HK-2 (cell line): Measurements from ENCODE around the gene DUT.

Experiments
- DNase-seq: peaks from one replicate; pipeline ENCODE4 v3.0.0-alpha.2; 2018; ENCODE audit not compliant: unreplicated experiment

The DUT gene

DNA sequence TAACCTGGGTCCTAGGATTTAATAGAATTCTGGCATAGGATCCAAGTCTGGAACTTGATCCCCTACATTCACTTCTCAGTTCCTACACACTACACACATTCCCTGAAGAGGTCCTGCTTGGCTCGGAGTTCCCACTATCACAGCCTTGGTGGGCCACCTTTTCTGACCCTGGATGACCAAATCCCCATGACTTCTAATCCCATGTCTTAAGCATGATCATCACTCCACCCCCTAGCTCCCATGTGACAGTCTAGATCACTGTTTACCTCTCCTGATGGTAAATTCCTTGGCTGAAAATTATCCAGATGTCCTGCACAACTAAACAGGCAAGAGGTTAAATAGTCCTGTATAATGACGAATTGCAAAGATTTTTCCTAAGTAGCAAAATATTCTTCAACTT, 40.3 kb downstream of the DUT start:
- DNase-seq = no peak

DNA sequence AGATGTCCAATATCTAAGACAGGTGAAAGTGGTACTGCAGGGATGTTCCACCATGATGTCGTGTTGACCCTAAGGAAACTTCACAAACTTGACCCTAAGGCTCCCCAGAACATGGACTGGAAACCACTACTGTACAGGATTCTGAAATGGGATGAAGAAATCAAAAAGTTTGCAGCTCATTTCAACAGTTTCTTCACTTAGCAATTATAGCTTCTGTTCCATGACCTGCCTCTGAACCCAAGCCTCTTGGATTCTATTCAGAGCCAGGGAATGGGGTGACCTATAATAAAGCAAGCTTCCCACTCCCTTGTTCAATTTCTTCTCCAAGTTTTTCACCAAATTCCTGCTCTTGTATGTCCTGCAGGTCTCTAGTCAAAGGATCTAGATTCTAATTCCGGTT, 40.7 kb downstream of the DUT start:
- DNase-seq = no peak

DNA sequence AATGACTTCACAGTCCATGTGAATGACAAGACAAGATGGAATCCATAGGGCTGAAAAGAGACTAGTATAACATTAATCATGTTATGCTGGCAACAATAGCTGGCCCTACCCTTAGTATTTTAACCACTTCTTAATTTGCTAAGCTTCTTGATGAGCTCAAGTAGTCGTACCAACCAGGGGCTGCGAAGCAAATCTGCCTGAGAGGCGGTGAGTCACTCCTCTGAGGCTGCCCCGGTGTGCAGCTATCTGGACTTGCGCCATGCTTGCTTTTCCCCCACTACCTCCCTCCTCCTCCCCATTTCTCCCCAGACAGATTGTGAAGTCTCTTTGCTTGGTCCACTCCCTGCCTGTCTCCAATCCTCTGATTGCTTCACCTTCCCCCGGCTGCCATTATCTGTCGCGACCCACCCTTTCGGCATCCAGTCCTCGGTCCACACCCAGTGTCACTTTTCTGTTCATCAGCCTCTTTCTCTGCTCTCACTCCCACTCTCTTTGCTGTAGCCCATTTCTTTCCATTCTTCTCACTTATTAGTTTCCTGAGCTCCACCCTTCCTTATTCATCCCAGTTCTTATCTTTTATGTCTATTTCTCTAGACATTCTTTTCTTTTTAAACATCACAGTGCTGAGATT, 42.7 kb downstream of the DUT start:
- DNase-seq = peak; percentile 39

DNA sequence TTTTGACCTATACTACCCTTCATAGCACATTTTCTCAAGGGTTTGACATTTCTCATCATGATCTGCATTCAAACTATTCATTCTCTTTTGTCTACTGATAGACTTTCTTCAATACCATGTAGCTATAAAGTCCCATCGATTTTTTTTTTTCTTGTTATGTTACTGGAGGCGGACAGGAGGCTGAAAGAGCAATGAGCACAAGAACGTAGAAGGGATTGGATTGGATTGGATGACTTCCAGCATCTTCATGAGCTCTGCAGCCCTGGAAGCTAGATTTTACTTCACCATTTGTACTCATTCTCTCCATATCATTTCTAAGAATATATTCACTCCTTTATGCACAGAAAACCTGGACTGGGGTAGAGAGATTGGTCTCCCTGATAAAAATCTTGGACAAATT, 43.2 kb downstream of the DUT start:
- DNase-seq = no peak

DNA sequence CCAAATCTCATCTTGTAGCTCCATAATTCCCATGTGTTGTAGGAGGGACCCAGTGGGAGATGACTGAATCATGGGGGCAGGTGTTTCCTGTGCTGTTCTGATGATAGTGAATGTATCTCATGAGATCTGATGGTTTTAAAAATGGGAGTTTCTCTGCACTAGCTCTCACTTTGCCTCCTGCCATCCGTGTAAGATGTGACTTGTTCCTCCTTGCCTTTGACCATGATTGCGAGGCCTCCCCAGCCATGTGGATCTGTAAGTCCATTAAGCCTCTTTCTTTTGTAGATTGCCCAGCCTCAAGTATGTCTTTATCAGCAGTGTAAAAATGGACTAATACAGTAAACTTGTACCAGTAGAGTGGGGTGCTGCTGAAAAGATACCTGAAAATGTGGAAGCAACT, 44.5 kb downstream of the DUT start:
- no peak for DNase-seq

DNA sequence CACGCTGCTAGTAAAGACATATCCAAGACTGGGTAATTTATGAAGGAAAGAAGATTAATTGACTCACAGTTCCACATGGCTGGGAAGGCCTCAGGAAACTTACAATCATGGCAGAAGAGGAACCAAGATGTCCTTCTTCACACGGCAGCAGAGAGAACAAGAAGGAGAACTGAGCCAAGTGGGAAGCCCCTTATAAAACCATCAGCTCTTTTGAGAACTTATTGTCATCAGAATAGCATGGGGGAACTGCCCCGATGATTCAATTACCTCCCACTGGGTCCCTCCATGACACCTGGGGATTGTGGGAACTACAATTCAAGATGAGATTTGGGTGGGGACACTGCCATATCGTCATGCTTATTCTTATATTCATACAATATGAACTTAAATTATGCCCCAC, 49.0 kb downstream of the DUT start:
- DNase-seq = no peak

DNA sequence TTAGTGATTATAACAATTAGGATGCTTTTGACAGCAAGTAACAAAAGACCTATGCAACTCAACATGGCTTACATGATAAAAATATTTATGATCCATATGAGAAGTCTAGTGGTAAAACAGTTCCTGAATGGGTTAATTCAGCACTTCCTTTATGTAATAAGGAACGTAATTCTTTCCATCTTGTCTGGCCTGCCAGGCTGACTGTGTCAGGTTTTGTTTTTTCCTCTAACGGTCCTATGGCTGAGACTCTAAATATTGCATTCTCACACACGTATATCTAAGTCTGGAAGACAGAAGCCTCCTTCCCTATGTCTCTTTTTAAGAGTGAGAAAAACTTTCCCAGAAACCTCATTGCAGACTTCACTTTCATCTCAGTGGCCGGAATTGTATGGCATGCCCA, 50.6 kb downstream of the DUT start:
- DNase-seq = no peak

DNA sequence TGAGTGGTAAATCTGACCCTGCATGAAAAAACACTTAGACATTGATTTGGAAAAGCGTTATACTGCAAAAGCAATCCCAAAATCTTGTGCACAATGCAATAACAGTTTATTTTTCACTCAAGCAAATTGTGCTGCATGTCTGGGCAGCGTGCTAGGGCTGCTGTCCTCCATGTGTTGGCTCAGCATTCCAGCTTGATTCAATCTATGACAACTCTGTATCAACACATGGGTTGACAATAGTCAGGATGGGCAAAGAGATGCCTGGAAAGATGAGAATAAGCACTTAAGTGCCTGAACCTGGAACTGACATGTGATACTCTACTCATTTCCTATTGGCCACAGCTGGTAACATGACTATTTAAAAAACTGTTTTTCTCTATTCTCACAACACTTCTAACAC, 51.8 kb downstream of the DUT start:
- no peak for DNase-seq

DNA sequence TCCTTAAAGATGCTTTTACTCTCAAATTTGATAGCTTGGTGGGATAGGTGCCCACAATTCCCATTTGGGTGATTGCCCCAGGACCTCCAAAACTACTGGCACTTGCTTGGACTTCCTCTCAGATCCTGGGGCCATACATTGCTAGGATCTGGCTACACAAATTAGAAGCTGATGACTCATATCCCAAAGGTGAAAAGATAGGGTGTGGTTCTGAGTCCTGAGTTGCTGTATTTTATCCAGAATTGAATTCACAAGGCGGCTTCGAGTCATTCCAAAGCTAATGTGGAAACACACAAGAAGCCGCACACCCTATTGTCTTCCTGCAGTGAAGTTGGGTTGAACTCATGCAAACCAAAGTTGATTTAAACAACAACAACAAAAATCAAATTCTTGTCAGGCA, 53.4 kb downstream of the DUT start:
- no peak for DNase-seq

DNA sequence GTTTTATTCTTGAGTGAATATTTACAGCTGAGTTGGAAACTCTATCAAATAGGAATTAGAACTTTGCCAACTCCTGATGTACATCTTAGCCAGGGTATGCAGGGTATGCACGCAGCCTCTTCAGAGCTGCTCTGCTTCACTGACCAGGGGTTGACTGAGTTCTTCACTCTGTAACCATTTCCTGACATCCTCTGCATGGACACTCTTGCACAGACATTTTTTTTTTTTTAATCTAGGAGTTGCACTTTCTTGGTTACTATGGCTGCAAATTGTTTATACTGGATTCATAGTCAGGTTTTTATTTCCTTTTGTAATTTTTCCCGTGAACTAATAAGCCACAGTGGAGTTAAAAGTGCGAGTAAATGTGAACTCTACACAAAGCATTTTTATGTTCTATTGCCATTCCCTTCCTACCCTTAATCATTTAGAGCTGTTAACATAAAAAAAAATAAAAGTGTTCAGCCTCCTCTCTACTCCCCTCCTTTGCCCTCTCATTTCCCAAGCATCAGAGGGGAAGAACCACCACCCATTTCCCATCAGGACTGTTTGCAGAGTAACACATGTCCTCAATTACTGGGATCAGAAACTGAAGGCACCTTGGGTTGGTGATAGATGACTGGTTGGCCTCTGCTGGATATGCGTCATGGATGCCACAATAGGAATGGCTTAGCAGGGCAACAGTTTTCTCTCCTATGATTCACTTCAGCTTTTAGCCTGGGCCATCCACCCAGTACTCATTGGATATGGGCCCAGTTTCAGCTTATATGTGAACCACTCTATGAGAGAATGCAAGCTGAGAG, 54.0 kb downstream of the DUT start:
- DNase-seq = no peak

DNA sequence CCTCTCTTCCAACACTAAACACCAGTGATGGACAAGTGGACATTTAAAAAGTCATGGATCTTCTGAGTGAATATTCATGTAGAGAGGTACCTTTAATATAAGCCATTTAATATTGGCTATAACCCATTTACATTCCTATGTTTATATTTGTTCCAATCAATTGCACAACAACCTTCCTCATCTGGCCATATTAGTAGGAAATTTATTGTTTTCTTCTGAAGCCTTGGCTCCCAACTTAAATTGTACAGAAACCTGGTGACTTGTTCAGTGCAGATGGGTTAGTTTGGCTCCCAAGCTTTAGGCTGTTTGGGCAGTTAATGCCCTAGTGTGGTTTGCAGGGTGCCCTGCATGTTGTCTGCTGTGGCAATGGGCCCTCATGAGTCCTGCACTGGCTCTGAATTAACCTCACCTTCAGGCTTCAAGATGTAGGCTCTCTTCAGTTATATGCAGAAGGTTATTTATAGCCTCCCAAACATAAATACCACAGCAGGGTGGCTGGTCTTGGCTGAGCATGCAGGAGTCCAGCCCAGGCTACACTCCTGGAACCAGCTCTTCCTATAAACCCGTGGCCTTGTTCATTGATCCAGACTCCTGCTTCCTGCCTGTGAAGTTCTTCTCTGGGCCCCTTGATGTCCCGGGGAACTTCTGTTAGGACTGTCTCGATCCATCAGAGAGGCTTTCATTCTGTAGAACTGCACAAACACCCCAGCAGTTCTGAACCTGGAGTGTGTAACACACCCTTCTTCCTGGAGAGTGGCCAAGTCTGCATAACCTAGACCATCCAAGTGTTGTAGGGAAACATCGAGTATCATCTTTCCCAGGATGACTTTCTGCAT, 57.0 kb downstream of the DUT start:
- no peak for DNase-seq

DNA sequence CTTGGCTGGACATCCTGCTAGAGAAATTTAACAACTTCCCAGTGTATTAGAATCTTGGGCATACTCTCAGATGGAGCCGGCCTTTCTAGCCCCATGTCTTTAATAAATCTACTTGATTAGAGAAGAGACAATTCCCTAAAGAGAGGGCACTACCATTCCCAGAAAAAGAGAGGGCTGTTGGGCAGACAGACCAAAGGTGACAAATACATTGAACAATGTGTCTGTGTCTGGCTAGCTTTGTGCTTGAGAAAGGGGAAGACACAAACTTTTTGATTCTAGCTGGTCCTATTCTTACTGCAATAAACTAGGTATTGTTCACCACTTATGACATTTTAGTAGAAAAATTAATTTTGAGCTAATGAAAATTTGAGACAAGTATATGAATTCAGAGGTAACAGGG, 57.7 kb downstream of the DUT start:
- no peak for DNase-seq

DNA sequence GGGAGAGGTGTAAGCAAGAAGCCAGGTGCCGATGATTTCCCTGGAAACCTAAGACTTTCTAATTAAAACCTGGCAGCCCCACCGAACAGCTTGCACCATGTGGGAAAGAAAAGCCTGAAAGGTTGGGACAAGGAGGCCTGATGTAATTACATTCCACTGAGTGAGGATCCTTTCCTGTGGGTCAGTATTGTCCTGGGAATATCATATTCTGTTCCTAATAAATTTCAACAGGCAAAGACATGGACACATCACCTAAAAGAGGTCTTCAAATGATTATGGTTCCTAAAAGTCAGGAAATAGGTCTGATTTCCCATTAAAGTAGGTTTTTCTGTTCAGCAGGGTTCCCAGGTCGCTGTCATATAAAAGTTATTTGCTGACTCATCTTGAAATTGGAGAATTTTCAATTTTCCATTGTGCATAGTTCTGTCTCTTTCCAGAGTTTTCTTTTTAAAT, 58.5 kb downstream of the DUT start:
- DNase-seq = no peak

DNA sequence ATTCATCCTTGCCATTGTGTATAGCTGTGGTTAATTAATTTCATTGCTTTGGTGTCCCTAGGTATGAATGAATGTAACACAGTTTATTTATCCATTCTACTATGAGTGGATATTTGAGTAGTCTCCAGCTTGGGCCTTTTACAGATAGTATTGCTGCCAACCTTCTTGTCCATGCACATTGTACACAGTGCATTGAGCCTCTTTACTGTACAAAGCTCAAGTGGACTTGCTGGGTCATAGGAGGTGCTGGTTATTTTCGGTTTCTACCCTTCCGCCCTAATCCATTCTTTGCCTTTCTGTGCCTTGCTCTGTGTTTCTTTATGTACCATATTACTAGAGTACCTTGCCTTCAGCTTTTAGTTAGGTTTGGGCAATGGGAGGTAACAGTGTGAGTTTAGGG, 60.7 kb downstream of the DUT start:
- DNase-seq = no peak

DNA sequence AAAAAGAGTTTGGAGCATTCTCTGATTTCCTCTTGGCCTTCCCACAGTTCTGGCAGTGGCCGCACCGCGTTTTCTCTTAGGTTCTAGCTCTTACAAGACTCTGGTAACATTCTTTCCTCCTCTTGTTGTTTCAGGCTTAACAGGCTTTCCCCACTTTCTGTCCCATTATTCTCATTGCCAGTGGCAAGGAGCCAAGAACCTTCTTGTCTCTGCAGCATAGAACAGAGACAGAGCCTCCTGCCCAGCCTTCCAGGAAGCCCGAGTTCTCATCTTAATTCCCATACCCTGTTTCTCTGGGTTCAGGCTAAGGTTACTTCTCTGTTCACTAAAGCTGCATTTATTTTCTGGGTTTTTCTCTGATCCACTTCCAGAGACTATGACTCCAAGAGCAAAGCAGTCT, 61.1 kb downstream of the DUT start:
- DNase-seq = no peak
